SH-SY5Y (cell line): Measurements from ENCODE around the gene FAM13A.

Experiments
- GATA2 ChIP-seq: IDR thresholded peaks from 2 replicates; pipeline ENCODE4 v1.6.1; 2011; ENCODE audit warnings: mild to moderate bottlenecking, low read depth, low read length
- GATA3 ChIP-seq: IDR thresholded peaks from 2 replicates; pipeline ENCODE4 v1.6.1; 2011; ENCODE audit warnings: low read depth, mild to moderate bottlenecking, low read length, moderate library complexity

DNA sequence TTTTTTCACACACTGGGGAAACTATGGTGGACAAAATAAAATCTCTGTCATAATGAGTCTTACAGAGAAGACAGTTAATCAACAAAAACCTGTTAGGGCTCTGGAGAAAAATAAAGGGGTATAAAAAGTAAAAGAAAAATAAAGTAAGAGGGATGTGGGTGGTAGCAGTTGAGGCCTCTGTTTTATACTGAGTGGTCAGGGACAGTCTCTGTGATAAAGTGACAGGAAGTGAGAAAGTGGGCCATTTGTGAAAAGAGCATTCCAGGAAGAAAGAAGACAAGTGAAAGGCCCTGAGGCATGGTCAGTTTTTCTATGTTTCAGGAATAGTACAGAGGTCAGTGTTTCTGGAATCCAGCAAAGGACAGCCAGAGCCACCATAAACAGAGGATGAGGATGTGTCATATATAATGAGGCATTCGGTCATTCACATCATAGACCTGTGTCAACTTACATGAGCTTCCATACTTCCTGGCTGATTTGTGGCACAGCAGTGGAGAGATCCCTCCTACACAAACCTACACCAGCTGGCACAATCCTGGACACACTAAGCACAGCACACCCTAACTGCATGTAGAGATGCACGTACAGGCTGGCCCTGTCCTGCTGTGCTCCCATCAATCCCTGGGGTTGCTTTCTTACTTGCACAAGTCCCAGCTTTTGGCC is 295.0 kb downstream of the FAM13A start:
- TF ChIP-seq GATA2 (no peak), GATA3 (no peak)
